DMS79 treated with DMSO at 0.1 percent for 48 hours (cell line): ENCODE measurements around the gene ABCC1.
"Not testable (repeated sequence)": the region's sequence is repeated elsewhere in the genome, so short reads cannot be mapped to it uniquely, and the experiment has no call there.

ENCODE experiments used
- DNase-seq: peaks from one replicate; lab custom pipeline; 2025; lab: John Stamatoyannopoulos, UW

The ABCC1 gene

DNA sequence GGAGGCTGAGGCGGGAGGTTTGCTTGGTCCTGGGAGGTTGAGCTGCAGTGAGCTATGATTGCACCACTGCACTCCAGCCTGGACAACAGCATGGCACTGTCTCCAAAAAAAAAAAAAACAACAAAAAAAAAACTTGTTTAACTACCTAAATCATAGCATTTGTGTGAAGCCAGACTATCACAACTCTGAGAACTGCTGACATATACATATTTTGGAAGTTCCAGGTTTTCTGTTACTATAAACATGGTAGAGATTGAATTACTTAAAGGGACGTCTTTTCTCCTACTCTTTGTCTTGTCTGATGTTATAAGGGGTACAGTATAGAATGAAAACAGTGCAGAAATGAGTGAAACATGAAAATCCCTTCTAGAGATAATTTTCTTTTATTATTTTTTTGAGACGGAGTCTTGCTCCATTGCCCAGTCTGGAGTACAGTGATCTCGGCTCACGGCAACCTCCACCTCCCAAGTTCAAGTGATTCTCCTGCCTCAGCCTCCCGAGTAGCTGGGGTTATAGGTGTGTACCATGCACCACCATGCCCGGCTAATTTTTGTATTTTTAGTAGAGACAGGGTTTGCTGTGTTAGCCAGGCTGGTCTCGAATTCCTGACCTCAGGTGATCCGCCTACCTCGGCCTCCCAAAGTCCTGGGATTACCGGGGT, 18.4 kb downstream of the ABCC1 start:
- no peak for DNase-seq

GRCh38 chr16:15970202-15970601, 20.8 kb downstream of the ABCC1 start:
- no peak for DNase-seq

DNA sequence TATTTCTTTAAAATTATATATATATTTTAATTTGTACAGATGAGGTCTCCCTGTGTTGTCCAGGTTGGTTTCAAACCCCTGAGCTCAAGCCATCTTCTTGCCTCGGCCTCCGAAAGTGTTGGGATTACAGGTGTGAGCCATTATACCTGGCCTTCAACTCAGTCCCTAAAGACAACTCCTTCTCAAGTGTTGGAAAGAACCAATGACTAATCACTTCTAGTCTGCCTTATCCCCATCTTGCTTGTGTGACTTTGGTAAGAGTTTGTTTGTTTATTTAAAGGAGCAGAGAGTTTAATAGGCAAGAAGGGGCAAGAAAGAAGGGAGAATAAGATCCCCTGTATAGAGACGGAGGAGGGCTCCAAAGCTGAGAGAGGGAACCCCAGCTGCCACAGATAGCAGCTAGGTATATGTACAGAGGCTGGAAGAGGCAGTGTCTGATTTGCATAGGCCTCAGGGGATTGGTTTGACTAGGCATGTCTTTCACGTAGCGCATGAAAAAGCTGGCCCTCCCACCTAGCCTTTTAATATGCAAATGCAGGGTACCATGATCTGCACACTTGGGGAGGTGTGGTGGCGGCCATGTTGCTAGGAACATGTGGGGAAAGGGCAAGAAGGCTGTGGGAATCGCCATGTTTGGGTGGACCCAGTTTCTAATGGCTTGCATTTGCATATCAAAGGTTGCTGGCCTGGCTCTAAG, 21.5 kb downstream of the ABCC1 start:
- no peak for DNase-seq

DNA sequence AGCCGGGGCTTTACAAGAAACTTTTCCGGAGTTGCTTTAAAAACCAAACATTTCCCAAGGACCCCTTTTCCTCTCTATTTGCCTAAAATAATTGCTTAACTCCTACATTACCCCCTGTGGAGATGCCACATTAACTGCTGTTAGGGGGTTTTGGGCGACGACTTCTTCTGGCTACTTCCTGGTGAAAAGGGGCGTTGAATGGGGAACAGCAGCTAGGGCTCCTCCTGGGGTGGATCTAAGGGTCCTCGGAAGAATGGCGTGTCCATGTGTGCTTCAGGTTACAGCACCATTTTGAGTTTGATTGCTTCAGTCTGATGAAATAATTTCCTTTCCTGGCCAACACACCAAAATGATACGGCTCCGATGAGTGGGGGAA, 22.0 kb downstream of the ABCC1 start:
- DNase-seq = no peak

GRCh38 chr16:15972046-15972868, 22.8 kb downstream of the ABCC1 start:
- DNase-seq = no peak

- DNase-seq = no peak
Measured at GRCh38 chr16:15973421-15973820, 24.0 kb downstream of the ABCC1 start.

DNA sequence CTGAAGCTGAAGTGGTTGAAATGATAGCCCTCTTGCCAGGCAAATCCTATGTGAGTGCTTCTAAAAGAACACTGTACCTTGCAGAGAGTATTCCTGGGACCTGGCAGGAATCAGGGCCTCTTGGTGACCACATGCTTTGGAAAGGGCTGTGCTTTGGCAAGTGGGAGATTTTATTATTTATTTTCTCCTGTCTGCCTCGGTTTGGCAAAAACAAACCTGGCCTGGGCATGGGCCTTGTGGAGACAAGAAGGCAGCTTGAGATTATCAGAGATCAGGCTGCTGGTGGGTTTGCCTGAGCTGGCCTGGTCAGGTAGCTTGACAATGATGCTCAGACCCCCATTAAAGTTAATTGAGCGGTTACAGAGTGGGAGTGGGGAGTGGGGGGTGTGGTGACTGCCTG, 24.6 kb downstream of the ABCC1 start:
- DNase-seq = no peak

- DNase-seq = no peak
Measured at GRCh38 chr16:15975172-15975571, 25.8 kb downstream of the ABCC1 start.

- no peak for DNase-seq
Measured at GRCh38 chr16:15976225-15976812, 26.9 kb downstream of the ABCC1 start.

- no peak for DNase-seq
Measured at GRCh38 chr16:15976929-15977637, 27.7 kb downstream of the ABCC1 start.

DNA sequence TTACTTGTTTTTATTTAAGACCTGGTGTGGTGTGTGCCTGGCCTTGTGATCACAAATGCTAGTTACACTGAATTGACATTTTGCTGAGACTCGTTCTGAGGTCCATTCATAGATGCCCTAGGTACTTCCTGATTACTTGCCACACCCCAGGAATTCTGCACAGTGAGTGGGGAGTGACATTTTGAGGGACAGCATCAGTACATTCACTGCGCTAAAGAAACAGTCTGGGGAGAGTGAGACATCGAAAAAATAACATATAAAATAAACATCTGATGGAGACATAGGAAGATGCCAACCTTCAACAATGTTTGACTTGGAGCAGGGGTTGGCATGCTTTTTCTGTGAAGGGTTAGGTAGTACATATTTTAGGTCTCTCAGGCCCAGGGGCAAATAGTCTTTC, 30.4 kb downstream of the ABCC1 start:
- no peak for DNase-seq

GRCh38 chr16:15980329-15980728, 30.9 kb downstream of the ABCC1 start:
- DNase-seq = no peak

DNA sequence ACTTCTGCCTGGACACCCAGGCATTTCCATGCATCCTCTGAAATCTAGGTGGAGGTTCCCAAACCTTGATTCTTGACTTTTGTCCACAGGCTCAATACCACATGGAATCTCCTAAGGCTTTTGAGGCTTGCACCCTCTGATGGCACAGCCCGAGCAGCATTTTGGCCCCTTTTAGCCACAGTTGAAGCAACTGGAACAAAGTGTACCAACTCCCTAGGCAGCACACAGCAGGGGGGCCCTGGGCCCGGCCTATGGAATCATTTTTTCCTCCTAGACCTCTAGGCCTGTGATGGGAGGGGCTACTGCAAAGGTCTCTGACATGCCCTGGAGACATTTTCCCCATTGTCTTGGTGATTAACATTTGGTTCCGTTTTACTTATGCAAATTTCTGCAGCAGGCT, 32.0 kb downstream of the ABCC1 start:
- no peak for DNase-seq

DNA sequence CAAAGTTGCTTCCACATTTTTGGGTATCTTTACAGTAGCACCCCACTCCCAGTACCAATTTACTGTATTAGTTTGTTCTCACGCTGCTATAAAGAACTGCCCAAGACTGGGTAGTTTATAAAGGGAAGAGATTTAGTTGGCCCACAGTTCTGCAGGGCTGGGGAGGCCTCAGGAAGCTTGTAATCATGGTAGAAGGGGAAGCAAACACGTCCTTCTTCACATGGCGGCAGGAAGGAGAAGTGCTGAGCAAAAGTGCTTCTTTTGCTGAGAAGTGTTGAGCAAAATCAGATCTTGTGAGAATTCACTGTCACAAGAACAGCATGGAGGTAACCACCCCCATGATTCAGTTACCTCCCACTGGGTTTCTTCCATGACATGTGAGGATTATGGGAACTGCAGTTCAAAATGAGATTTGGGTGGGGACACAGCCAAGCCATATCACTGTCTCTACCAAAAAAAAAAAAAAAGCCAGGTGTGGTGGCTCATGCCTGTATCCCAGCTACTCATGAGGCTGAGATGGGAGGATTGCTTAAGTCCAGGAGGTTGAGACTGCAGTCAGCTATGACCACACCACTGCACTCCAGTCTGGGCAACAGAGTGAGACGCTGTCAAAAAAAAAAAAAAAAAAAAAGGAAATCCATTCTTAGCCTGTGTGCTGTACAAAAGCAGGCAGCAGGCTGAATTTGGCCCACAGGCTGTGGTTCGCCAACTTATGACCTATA, 32.9 kb downstream of the ABCC1 start:
- DNase-seq = not testable (repeated sequence)

- no peak for DNase-seq
Measured at GRCh38 chr16:15983898-15984297, 34.5 kb downstream of the ABCC1 start.

- no peak for DNase-seq
Measured at GRCh38 chr16:15985144-15985543, 35.7 kb downstream of the ABCC1 start.

- DNase-seq = no peak
Measured at GRCh38 chr16:15986261-15986660, 36.8 kb downstream of the ABCC1 start.

- no peak for DNase-seq
Measured at GRCh38 chr16:15988268-15989013, 39.0 kb downstream of the ABCC1 start.

DNA sequence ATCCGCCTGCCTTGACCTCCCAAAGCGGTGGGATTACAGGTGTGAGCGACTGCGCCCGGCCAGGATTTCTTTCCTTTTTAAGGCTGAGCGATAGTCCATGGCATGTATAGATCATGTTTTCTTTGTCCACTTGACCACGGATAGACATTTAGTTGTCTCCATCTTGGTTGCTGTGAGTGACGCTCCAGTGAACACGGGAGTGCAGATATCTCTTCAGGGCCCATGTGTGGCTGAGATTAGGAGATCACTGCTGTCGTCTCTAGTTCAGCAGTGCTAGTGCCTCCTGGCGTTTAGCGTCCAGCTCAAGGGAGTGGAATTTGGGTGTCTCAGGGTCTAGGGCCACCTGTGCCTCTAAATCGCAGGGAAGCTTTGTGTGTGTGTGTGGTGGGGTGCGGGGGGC, 41.5 kb downstream of the ABCC1 start:
- no peak for DNase-seq

DNA sequence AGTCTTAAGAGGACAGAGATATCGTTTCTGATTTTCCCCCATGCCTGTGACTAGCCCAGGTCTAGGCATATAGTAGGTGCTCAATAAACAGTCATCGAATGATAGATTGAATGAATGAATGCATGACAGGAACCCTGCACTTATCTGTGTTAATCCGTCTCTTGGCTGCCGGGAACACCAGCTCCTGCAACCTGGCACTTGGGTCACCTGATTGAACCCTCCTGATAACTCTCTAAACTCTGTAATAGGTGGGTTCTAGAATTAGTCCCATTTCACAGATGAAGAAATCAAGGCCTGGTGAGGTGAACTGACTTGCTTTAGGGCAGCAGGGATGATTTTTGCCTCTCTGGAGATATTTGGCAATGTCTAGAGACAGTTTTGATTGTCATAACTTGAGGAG, 43.7 kb downstream of the ABCC1 start:
- no peak for DNase-seq

DNA sequence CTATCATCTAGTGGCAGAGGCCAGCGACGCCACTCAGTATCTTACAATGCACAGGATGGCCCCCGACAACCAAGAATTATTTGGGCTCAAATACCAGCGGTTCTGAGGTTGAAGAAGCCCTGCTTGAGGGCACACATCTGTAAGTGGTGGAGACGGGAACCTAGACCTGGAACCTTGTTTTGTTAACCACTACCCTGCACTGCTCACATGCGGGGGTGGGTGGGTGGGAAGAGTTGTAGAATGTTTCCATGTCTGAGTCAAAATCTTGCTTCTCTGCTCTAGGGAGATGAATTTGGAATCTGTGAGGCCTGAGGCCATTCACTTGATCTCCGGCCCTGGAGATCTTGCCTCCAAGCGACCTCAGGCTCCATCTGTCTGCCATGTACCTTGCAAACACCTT, 44.1 kb downstream of the ABCC1 start:
- DNase-seq = no peak
